Activated T-cell treated with anti-CD3 and anti-CD28 coated beads for 24 hours (primary cell): Measurements from ENCODE around the gene ZNF81.
"Not testable (repeated sequence)": the region's sequence is repeated elsewhere in the genome, so short reads cannot be mapped to it uniquely, and the experiment has no call there.

Source experiments
- DNase-seq: peaks from one replicate; pipeline ENCODE4 v3.0.0-alpha.2; 2020; ENCODE audit warnings: low read depth

ZNF81 gene

DNA sequence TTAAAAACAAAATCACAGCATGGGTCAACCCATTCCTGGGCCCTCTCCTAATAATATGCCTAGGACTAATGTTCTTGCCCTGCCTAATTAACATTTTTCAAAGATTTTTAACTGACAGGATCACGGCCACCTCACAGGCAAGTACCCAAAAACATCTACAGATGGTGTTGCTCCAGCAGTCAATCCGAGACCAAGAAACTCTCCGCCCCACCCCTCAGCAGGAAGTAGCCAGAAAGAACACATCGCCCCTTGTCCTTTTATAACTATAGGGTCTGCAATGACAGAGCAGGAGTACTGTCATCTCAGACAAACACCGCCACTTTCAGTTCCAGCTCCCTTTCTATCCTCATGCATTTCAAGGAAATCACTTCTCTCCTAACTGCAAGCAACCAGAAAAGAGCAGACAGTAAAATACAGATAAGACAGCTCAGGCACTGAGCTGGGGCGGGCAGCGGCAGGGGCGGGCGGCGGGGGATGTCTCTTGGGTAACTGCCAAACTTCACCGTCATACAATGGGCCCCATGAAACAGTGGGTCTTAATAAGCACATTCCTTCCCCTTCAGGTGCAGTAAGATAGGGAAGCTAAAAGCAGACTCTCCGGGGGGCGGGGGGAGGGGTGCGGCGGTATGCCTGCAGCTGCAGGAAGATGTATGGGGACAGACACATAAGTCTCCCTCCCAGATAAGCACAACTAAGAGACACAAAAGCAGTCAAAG lies 99.7 kb downstream of the ZNF81 start:
- DNase-seq: no peak

DNA sequence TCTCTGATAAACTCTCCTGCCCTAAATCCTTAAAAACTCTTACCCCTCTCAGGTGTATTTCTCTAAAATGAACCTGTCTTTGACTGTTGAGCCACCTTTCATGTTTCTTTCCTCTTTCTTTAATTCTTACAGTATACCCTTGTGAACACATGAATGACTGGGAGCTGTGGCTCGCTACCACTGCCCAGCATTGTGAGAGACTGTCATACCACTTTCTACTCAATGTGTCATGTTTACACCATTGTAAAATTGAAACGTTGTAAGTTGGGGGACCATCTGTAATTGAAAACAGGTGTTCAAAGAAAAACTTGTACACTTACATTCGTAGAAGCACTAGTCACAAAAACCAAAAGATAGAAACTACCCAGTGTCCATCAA lies 100.2 kb downstream of the ZNF81 start:
- DNase-seq: no peak

DNA sequence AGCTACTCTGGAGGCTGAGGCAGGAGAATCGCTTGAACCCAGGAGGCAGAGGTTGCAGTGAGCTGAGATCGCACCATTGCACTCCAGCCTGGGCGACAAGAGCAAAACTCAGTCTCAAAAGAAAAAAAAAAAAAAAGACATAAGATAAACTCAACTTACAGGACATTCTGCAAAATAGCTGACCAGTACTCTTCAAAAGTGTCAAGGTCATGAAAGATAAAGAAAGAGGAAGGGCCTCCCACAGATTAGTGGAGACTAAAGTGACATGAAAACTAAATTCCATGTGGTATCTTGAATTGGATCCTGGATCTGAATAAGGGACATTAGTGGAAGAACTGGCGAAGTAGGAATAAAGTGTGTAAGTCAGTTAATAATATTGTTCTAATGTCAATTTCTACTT lies 103.7 kb downstream of the ZNF81 start:
- no peak for DNase-seq

DNA sequence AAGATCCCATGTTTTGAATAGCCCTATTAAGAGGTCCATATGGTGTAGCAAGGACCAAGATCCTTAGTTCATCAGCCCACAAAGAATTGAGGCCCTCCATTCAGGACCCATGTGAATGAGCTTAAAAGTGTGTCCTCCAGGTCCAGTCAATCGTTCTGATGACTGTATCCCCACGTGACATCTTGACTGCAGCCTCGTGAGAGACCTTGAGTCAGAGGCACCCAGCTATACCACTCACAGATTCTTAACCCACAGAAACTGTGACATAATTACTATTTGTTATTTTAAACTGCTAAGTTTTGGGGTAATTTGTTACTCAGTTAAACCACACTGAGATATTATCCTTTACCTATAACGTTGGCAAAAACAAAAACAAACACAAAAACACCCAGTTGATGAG lies 104.7 kb downstream of the ZNF81 start:
- no peak for DNase-seq

DNA sequence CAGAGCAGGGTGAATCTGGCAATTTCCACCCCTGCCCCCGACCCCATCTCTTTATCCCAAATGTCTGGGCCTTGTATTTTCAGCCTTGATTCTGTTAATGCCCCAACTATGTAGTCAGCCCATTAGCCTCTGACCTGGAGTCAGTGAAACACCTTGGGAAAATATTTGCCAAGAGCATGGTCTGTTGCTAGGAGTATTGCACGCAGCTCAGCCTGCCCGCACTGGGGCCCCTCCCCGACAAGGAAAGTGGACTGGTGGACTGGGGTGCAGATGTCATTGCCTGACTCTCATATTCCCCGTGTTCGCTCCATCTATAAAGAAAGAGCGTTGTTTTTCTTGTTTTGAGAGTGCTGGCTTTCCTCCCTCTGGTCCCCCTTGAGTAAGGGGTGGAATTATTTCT lies 118.6 kb downstream of the ZNF81 start:
- DNase-seq: not testable (repeated sequence)

DNA sequence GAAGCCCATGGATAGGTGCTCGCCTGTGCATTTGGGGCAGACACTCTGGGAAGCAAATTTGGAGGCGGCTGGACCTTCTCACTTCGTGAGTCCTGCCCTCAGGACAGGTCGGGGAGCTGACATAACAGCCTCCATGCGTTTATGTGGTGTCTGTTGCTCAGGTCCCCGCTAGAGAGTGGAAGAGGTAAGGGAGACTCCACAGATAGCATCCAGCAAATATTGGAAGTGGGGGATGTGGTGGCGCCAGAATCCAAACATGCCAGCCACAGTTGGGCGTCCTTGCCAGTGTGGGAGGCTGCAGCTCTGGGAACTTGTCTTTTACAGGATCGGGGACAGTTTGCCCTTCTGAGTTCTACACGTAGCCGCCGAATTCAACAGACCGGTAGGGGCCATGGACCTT lies 119.3 kb downstream of the ZNF81 start:
- DNase-seq: no peak

DNA sequence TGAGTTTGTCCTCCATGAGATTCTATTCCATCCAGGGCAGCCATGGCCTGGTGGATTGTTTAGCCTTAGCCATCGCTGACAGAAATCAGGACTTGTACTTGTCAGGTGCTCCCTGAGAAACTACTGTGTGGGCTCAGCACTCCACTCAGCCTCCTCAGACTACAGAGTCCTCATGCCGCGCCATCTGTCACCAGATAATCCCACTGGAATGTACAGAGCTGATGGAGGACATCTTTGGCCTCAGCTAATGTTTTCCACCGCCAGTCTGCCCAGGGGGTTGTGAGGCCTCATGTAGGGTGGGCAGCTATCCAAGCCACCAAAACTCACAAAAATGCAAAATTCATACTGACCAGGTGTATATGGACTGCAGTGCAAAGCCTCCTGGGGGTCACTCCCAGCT lies 121.5 kb downstream of the ZNF81 start:
- not testable (repeated sequence) for DNase-seq

DNA sequence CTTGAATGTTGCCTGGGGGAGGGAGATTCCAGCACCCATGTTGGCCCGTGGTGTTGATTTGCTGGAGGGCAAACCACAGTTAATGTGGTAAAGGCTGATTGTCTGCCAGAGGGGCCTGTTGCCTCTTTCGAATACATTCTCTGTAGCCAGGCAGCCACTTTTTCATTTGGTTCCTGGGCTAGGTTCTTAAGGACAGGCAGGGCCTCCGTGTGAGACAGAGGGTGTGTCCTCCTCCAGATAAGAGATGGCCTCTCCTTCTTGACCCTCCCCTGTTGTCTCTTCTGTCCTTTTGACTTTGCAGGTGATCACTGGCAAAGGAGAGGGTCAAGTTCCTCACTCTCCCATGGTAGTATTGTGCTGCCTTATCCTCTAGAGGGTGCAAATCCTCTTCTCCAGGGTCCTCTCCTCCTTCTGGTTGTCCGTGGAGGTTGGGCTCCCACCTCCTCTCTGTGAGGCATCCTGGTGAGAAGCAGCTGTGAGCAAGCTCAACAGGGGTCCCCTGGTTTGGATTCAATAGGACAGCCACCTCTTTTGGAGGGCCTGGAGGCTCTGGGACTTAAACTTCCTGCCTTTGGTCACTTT lies 122.2 kb downstream of the ZNF81 start:
- DNase-seq: peak; percentile 6

DNA sequence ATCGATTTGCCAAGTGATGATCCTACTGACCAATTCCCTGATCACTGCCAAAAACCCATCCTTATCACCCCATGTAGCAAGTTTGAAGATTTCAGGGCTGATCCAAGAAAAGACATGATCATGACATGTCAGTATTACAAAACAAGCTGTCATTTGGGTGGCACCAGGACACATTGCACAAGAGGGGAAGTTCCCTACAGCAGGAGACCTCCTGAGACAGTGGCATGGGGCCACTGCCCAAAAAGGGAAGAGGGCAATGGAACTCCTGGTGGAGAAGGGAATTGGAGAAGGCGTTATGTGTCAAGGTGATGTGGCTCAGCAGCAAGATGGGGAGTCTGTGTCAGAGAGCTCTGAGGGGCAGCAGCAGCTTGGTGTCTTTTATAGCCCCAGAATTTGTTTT lies 123.7 kb downstream of the ZNF81 start:
- no peak for DNase-seq

DNA sequence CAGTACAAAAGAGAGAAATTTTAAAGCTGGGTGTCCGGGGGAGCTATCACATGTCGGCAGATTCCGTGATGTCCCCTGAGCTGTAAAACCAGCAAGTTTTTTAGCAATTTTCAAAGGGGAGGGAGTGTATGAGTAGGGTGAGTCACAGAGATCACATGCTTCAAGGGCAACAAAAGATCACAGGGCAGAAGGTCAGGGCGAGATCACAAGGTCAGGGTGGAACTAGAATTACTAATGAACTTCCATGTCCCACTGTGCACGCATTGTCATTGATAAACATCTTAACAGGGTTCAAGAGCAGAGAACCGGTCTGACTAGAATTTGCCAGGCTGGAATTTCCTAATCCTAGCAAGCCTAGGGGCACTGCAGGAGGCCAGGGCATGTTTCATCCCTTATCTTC lies 125.1 kb downstream of the ZNF81 start:
- DNase-seq: not testable (repeated sequence)

DNA sequence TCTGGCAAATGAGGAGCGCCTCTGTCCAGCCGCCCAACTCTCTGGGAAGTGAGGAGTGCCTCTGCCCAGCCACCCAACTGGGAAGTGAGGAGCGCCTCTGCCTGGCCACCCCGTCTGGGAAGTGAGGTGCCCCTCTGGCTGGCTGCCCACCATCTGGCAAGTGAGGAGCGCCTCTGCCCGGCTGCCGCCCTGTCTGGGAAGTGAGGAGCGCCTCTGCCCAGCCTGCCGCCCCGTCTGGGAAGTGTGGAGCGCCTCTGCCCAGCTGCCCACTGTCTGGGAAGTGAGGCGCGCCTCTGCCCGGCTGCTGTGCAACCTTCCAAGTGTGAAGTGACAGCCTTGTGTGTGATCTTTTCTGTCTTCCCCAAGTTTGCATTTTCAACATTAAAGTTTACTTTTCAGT lies 128.8 kb downstream of the ZNF81 start:
- DNase-seq: not testable (repeated sequence)
